GM12865 (cell line): ENCODE measurements around the gene ENTPD8.

Experiments
- DNase-seq: peaks from one replicate; pipeline ENCODE4 v3.0.0; 2010; ENCODE audit warnings: low read depth
- H3K4me3 ChIP-seq: 2 replicates; pipeline ENCODE4 v1.5.1; 2011; ENCODE audit warnings: mild to moderate bottlenecking, low read depth, low read length, control low read depth
- TF ChIP-seq, protein P1 (sequence below): IDR thresholded peaks from 2 replicates; pipeline ENCODE4 v1.5.1; 2011; ENCODE audit warnings: low read length, control low read depth, low read depth, inconsistent platforms; ENCODE audit not compliant: insufficient read depth; ENCODE audit errors: missing control alignments

The ENTPD8 gene, protein sequence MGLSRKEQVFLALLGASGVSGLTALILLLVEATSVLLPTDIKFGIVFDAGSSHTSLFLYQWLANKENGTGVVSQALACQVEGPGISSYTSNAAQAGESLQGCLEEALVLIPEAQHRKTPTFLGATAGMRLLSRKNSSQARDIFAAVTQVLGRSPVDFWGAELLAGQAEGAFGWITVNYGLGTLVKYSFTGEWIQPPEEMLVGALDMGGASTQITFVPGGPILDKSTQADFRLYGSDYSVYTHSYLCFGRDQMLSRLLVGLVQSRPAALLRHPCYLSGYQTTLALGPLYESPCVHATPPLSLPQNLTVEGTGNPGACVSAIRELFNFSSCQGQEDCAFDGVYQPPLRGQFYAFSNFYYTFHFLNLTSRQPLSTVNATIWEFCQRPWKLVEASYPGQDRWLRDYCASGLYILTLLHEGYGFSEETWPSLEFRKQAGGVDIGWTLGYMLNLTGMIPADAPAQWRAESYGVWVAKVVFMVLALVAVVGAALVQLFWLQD

DNA sequence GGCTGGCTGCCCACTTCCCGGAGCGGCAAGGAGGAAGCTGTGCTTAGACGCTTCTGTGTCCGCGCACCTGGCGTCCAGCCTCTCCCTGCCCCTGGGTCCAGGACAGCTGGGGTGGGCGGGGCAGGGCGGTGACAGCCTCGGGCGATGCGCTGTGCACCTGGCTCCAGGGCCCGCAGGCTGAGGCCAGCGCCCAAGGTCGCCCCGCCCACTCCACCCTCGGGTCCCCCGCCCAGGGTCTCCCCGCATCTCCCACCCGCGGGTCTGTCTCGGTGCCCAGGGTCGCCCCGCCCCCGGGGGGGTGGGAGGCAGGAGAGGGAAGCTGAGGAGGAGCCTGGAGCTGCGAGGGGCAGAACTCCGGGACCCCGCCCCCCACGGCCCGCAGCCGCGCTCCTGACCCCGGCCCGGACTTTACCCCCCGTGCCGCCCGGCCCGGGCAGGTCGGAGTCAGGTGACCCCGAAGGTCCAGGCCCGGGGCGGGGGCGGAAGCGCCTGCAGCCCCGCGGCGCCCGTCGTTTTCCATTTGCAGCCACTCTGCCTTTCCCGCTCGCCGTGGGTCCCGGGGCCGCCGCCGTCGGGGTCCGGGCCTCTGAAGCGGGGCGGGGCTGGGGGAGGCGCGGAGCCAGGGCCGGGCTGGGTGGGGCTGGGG is at the start of gene ENTPD8:
TSS of gene ENTPD8 (minus strand) at position 69 of the 646 bp plus-strand sequence. CDS start 3,072 bp downstream, outside the sequence.
- H3K4me3 ChIP-seq, result no peak within 1 kb of the TSS
- TF ChIP-seq, protein P1, sequence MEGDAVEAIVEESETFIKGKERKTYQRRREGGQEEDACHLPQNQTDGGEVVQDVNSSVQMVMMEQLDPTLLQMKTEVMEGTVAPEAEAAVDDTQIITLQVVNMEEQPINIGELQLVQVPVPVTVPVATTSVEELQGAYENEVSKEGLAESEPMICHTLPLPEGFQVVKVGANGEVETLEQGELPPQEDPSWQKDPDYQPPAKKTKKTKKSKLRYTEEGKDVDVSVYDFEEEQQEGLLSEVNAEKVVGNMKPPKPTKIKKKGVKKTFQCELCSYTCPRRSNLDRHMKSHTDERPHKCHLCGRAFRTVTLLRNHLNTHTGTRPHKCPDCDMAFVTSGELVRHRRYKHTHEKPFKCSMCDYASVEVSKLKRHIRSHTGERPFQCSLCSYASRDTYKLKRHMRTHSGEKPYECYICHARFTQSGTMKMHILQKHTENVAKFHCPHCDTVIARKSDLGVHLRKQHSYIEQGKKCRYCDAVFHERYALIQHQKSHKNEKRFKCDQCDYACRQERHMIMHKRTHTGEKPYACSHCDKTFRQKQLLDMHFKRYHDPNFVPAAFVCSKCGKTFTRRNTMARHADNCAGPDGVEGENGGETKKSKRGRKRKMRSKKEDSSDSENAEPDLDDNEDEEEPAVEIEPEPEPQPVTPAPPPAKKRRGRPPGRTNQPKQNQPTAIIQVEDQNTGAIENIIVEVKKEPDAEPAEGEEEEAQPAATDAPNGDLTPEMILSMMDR, result no peak
- no peak for DNase-seq

DNA sequence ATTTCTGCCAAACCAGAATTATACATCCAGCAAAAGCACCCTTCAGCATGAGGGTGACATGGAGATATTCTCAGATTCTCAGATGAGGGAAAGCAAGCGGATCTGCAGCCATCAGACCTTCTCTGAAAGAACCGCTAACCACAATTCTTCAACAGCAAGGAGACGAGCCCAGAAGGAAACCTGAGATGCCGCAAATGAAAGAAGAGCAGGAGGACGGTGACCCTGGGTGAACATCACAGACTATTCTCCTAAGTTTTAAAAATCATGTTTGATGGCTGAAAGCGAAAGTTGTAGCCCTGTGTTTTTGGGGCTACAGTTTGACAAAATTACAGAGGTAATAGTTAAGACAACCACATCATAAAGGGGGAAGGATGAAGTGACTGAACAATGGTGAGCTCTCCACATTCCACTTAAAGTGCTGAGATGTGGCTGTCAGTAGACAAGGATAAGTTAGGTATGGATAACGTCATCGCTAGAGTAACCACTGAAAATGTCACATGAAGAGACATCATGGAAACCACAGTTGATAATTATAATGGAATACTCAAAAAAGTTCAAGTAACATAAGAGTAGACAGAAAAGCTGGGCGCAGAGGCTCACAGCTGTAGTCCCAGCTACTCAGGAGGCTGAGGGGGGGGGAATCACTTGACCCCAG is 49.5 kb upstream of the ENTPD8 start:
- DNase-seq, result no peak
- TF ChIP-seq, protein P1, result no peak
- no peak overlapping the region for H3K4me3 ChIP-seq

DNA sequence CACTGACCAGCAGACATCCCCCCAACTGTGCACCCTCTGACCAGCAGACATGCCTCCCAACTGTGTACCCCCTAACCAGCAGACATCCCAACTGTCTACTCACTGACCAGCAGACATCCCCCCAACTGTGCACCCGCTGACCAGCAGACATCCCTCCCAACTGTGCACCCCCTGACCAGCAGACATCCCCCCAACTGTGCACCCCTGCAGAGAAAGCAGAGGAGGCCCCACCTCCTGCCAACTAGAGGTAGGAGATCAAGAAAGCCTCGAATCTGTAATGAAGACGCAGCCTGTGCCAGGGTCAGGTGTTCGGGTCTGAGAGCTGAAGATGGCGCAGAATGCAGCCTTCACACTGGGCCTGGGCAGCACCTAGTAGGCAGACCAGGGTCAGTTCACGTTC is 47.7 kb upstream of the ENTPD8 start:
- TF ChIP-seq, protein P1, result no peak
- DNase-seq, result no peak
- H3K4me3 ChIP-seq, result no peak overlapping the region

DNA sequence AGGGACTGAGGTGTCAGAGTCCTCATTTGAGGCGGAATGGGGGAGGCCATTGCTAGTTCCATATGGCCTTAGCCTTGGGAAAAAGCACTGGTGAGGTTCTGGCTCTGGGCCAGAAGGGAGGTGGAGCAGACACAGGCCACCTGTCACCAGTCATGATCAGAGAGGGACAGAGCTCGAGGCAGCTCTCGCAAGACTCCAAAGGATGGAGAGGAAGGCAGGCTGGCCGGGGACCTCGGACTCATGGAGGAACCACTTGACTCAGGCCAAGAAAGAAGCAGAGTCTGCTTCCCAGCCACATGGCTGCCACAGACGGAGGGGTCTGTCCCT is 47.1 kb upstream of the ENTPD8 start:
- TF ChIP-seq, protein P1, result no peak
- no peak for DNase-seq
- no peak overlapping the region for H3K4me3 ChIP-seq

DNA sequence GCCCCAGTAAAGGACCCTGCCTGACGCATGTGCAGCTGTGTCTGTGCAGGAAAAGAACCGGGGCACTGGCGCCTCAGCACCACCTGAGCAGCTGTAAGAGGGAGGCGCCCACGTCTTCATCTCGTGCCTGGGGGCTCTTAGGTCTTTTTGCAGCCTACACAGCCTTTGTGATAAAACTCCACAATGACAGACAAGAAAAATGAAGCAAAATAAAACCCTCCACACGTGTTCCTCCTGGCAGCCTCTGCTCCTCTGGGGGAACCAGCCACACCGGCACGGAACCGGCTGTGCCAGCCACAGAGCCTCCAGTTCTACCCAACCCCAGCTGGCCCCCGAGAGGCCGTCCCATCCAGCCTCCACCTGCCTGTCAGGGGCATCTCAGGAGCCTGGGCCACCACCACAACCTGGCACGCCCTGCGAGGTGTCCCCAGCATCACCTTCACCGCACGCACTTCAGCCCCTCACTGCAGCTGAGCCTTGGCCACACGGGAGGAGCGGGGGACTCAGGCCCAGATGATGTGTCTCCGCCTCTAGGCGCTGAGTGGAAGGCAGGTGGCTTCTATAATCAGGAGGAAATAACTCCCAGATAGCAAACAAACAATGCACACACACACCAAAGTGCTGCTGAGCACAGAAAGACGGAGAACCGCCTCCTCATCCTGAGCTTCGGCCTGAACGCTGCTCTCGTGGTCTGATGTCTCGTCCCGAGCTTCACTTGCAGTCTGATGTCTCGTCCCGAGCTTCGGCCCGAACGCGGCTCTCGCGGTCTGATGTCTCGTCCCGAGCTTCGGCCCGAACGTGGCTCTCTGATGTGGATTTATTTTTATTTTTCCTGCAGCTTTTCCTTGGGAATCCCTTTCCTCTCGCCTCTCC is 46.5 kb upstream of the ENTPD8 start:
- H3K4me3 ChIP-seq, result no peak overlapping the region
- DNase-seq, result no peak
- TF ChIP-seq, protein P1, result no peak
